GM23338 (cell line): Measurements from ENCODE around the gene CACNA1H. TPM values are rescaled to one million over a fixed set of nuclear protein-coding genes. Genes with fewer than 3 reads are reported as not detected.

Experiments used
- ATAC-seq: fragments of 200-7000 bp; cut with Tn5 transposase; 3 replicates; pipeline ENCODE4 v1.9.1; 2020
- DNase-seq: peaks from one replicate; pipeline ENCODE4 v3.0.0-alpha.2; 2015; ENCODE audit warnings: low spot score
- H2AFZ ChIP-seq: fragments of 200-600 bp; sonication (generic); 2 replicates; pipeline ENCODE4 v1.8.0; 2016; ENCODE audit warnings: antibody characterized with exemption, mild to moderate bottlenecking, moderate library complexity
- H3F3A ChIP-seq: fragments of 200-600 bp; sonication (generic); replicated peaks from 2 replicates; pipeline ENCODE4 v1.8.0; 2017; ENCODE audit warnings: antibody characterized with exemption, mixed run types, low read depth
- H3K27ac ChIP-seq: fragments of 200-600 bp; sonication (generic); 2 replicates; pipeline ENCODE4 v1.6.1; 2016; ENCODE audit warnings: low read depth
- H3K27me3 ChIP-seq: fragments of 200-600 bp; sonication (generic); 2 replicates; pipeline ENCODE4 v1.8.0; 2016; ENCODE audit warnings: mild to moderate bottlenecking, mixed run types, moderate library complexity; ENCODE audit not compliant: insufficient read depth
- H3K36me3 ChIP-seq: fragments of 200-600 bp; sonication (generic); 2 replicates; pipeline ENCODE4 v1.8.0; 2016; ENCODE audit warnings: mild to moderate bottlenecking; ENCODE audit not compliant: insufficient read depth
- H3K4me1 ChIP-seq: fragments of 200-600 bp; sonication (generic); 2 replicates; pipeline ENCODE4 v1.8.0; 2016; ENCODE audit warnings: mild to moderate bottlenecking, moderate library complexity; ENCODE audit not compliant: insufficient read depth
- H3K4me2 ChIP-seq: fragments of 200-600 bp; sonication (generic); 2 replicates; pipeline ENCODE4 v1.7.1; 2017; ENCODE audit warnings: mixed run types
- H3K4me3 ChIP-seq: fragments of 200-600 bp; sonication (generic); 2 replicates; pipeline ENCODE4 v1.6.1; 2016; ENCODE audit warnings: mixed run types
- H3K79me2 ChIP-seq: fragments of 200-600 bp; sonication (generic); replicated peaks from 2 replicates; pipeline ENCODE4 v1.8.0; 2017; ENCODE audit warnings: mild to moderate bottlenecking; ENCODE audit not compliant: insufficient read depth
- H3K9me2 ChIP-seq: fragments of 200-600 bp; sonication (generic); 2 replicates; pipeline ENCODE4 v1.8.0; 2017; ENCODE audit not compliant: insufficient read depth
- H4K20me1 ChIP-seq: fragments of 200-600 bp; sonication (generic); replicated peaks from 2 replicates; pipeline ENCODE4 v1.8.0; 2017; ENCODE audit warnings: mild to moderate bottlenecking; ENCODE audit not compliant: insufficient read depth
- H3K27ac Mint-ChIP-seq: 2 replicates; pipeline ENCODE4 v1.8.0; 2020; ENCODE audit warnings: inconsistent platforms, mild to moderate bottlenecking, moderate library complexity, mixed read lengths
- H3K27me3 Mint-ChIP-seq: 3 replicates; pipeline ENCODE4 v1.8.0; 2022; ENCODE audit warnings: low read depth, mild to moderate bottlenecking, moderate library complexity, mixed read lengths, inconsistent platforms; ENCODE audit not compliant: insufficient read depth, poor library complexity
- H3K36me3 Mint-ChIP-seq: 3 replicates; pipeline ENCODE4 v1.8.0; 2021; ENCODE audit warnings: low read depth, mild to moderate bottlenecking, inconsistent platforms, moderate library complexity, mixed read lengths
- H3K4me1 Mint-ChIP-seq: 3 replicates; pipeline ENCODE4 v1.8.0; 2020; ENCODE audit warnings: mild to moderate bottlenecking, inconsistent platforms, mixed read lengths
- H3K4me3 Mint-ChIP-seq: 3 replicates; pipeline ENCODE4 v1.8.0; 2021; ENCODE audit warnings: moderate library complexity, mild to moderate bottlenecking, inconsistent platforms, mixed read lengths
- H3K9me3 Mint-ChIP-seq: 3 replicates; pipeline ENCODE4 v1.8.0; 2020; ENCODE audit warnings: moderate library complexity, mild to moderate bottlenecking, inconsistent platforms, mixed read lengths
- CREB1 ChIP-seq: fragments of 250-450 bp; sonication (Bioruptor Pico); IDR thresholded peaks from 2 replicates; pipeline ENCODE4 v1.5.0; 2020; ENCODE audit warnings: low read depth, mild to moderate bottlenecking, moderate library complexity
- CTCF ChIP-seq, 2 experiments: fragments of 200-600 bp in 1 of 2; sonication (generic) in 1 of 2; conservative IDR thresholded peaks; 2 replicates each; pipeline versions ENCODE4 v1.5.1 to v1.6.1; 2016 to 2017; ENCODE audit warnings: antibody characterized with exemption in 2 of 2, low read depth in 2 of 2, mild to moderate bottlenecking in 2 of 2, moderate library complexity in 1 of 2
- ETS1 ChIP-seq: IDR thresholded peaks from 2 replicates; pipeline ENCODE4 v1.6.1; 2016; ENCODE audit warnings: antibody characterized with exemption
- EZH2 ChIP-seq: fragments of 200-600 bp; sonication (generic); IDR thresholded peaks from one replicate; pipeline ENCODE4 v1.8.0; 2017; ENCODE audit warnings: antibody characterized with exemption, mild to moderate bottlenecking, low read depth; ENCODE audit not compliant: unreplicated experiment
- EZH2phosphoT487 ChIP-seq: fragments of 200-600 bp; sonication (generic); IDR thresholded peaks from one replicate; pipeline ENCODE4 v1.8.1; 2018; ENCODE audit warnings: antibody characterized with exemption; ENCODE audit not compliant: unreplicated experiment
- JUNB ChIP-seq: IDR thresholded peaks from one replicate; pipeline ENCODE4 v1.6.1; 2016; ENCODE audit warnings: antibody characterized with exemption; ENCODE audit not compliant: unreplicated experiment
- NANOG ChIP-seq: IDR thresholded peaks from 2 replicates; pipeline ENCODE4 v1.6.1; 2016; ENCODE audit warnings: antibody characterized with exemption, borderline replicate concordance
- POLR2AphosphoS5 ChIP-seq: IDR thresholded peaks from 2 replicates; pipeline ENCODE4 v1.6.1; 2016; ENCODE audit warnings: antibody characterized with exemption, low read depth
- REST ChIP-seq: IDR thresholded peaks from one replicate; pipeline ENCODE4 v1.6.1; 2018; ENCODE audit warnings: antibody characterized with exemption; ENCODE audit not compliant: unreplicated experiment
- STAT1 ChIP-seq: IDR thresholded peaks from one replicate; pipeline ENCODE4 v1.6.1; 2016; ENCODE audit warnings: antibody characterized with exemption; ENCODE audit not compliant: unreplicated experiment
- ZNF114 ChIP-seq: fragments of 250-450 bp; sonication (Bioruptor Pico); IDR thresholded peaks from 2 replicates; pipeline ENCODE4 v1.5.0; 2020; ENCODE audit warnings: mild to moderate bottlenecking, moderate library complexity
- ZNF331 ChIP-seq: fragments of 250-450 bp; sonication (Bioruptor Pico); IDR thresholded peaks from 2 replicates; pipeline ENCODE4 v1.5.0; 2020; ENCODE audit warnings: low read depth, mild to moderate bottlenecking, moderate library complexity
- ZNF462 ChIP-seq: fragments of 250-450 bp; sonication (Bioruptor Pico); IDR thresholded peaks from 2 replicates; pipeline ENCODE4 v1.5.0; 2020; ENCODE audit warnings: mild to moderate bottlenecking, moderate library complexity
- polyA plus RNA-seq: library from polyadenylated mRNA; unstranded; fragments of >200 nt; fragmentation: Nextera tagmentation; extraction: Ambion mirVana; gene quantifications from 2 replicates; pipeline ENCODE4 v1.2.1, GENCODE V29; 2016
- total RNA-seq: library from RNA; depleted of rRNA; stranded (reverse); fragments of >200 nt; shearing (Covaris generic); gene quantifications from 2 replicates; pipeline ENCODE4 v1.2.3, GENCODE V29; 2014

Gene CACNA1H
- total and polyA plus RNA-seq, 2 experiments from 2014 or later, result 3.5 to 43.3 TPM

GRCh38 chr16:1260101-1260680 lies 107.3 kb downstream of the CACNA1H start:
- DNase-seq (no peak), ATAC-seq (no peak)
- Mint-ChIP-seq H3K27me3 (peaks cover 30% of the 10 kb centered on the region), H3K4me1 (peaks cover 11% of the 10 kb centered on the region), H3K27ac (no peak overlapping the region), H3K9me3 (peaks cover 10% of the 10 kb centered on the region), H3K4me3 (no peak overlapping the region), H3K36me3 (no peaks in the 10 kb centered on the region)
- Histone ChIP-seq H3K4me3 (no peak overlapping the region), H3K27me3 (no peaks in the 10 kb centered on the region), H2AFZ (no peak overlapping the region), H3K4me2 (no peak overlapping the region), H3K79me2 (no peaks in the 10 kb centered on the region), H4K20me1 (0 out of 2 replicates have a peak, but pooled peaks cover 2% of the 10 kb centered on the region), H3F3A (no peaks in the 10 kb centered on the region), H3K27ac (no peak overlapping the region), H3K4me1 (no peaks in the 10 kb centered on the region), H3K36me3 (no peaks in the 10 kb centered on the region), H3K9me2 (no peaks in the 10 kb centered on the region)
- TF ChIP-seq ZNF331 (CRISPR knock-in tag) (no peak), ZNF114 (CRISPR knock-in tag) (no peak), CREB1 (CRISPR knock-in tag) (no peak), NANOG (no peak), JUNB (no peak), EZH2phosphoT487 (no peak), ZNF462 (CRISPR knock-in tag) (no peak), CTCF (conservative IDR thresholded peaks at IDR 0.05; ENCODE audit: low read depth in 2 of 2) (no peak), STAT1 (no peak), ETS1 (no peak), EZH2 (no peak), POLR2AphosphoS5 (no peak), REST (no peak)
